Germinal center (tissue), 1 donor: ENCODE measurements around the gene ODF4.

Experiments used
- DNase-seq: peaks from one replicate; pipeline ENCODE4 v3.0.0; 2012; ENCODE audit warnings: mixed read lengths, low spot score

ODF4 gene

DNA sequence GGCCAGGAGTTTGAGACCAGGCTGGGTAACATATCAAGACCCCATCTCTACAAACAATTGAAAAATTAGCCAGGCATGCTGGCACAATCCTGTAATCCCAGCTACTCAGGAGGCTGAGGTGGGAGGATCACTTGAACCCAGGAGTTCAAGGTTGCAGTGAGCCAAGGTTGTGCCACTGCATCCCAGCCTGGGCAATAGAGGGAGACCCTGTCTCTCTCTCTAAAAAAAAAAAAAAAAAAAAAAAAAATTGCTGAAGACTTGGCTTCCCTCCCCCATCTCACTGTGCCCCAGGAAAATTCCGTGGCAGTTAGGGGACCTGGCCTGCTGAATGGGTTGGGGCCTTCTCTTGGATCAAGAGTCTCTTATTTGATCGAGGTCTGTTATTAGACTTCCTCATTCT is at the start of gene ODF4:
Gene ODF4, plus strand, starts transcription at position 301 of the 400 bp plus-strand sequence. CDS start 212 bp downstream, outside the sequence.
- DNase-seq, result no peak

DNA sequence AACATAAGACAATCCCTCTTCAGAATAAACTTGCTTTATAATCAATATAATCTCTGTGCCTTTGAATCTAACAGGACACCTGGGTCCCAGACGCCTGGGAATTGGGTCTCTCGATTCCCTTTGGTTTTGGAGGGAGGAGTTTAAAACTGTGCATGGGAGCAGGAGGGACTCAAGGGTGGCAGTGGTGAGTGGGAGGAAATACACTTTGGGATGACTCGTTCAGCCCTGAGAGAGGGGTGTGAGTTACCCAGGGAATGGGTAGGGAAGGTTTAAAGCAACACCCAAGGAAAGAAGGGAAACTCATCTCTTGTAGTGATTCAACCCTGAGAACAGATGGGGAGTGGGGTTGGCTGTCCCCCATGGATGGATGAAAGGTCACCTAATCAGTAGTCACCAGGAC is 49.6 kb upstream of the ODF4 start:
- no peak for DNase-seq

DNA sequence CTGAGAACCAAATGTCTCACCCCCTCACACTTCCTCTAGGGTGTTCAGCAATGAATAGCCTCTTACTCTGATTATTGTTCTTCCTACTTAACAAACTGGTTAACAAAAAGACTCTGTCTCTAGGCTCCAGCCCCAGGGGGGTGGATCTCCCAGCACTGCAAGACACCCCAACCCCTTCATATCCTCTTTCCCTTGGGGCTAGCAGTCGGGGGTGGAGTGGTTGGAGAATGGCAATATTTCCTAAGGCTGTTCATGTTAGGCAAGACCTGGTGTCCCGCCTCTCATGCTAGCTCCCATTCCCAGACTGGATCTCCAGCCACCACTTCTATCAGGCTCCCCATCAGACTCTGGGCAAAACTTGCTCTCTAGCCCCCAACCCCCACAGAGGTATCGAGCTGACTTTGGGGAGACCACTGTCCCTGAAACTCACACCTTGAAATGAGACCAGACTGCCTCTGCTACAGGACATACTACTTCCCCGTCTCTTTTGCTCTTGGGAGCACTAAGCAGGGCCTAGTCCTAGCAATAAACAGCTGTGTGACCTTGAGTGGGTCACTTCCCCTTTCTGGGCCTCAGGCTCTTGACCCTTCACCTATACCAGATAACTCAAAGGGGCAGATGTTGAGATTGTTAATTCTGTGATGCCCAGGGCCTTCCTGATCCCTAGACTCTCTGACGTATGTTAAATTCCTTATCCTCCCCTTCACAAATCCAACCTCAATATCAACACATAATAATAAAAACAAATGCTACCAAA is 46.8 kb upstream of the ODF4 start:
- DNase-seq, result no peak

DNA sequence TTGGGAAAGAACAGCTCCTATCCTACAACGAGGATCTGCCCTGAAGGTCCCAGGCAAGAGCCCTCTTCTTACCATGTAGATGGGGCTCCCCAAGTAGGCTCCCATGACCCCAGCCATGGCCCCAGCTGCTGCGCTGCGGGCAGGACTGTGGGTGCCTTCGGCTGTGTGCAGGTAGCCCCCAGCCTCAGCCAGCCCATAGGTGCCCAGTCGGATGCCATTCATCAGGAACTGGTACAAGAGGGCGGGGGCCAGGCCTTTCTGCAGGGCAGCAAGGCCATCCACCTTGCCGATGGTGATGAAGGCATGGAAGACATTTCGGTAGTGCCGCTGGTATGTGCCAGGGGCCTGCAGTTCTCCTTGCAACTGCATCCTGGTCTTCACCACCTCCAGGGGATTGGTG is 45.3 kb upstream of the ODF4 start:
- no peak for DNase-seq

GRCh38 chr17:8294814-8295316 is 44.8 kb upstream of the ODF4 start:
- no peak for DNase-seq

DNA sequence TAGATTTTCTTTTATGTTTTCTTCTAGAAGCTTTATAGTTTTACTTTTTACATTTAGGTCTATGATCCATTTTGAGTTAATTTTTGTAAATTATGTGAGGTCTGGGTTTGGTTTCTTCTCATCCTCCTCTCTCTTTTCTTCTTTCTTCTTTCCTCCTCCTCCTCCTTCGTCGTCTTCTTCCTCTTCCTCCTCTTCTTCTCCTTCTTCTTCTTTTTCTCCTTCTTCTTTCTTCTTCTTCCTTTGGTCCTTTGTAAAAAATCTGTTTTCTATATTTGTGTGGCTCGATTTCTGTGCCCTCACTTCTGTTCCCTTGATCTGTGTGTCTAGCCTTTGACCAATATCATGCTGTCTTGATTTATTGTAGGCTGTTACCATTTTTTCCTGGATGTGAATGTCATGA is 39.4 kb upstream of the ODF4 start:
- DNase-seq, result no peak

- peak; percentile 84 for DNase-seq
These were observed 38.9 kb upstream of the ODF4 start for GRCh38 chr17:8300627-8301242.

DNA sequence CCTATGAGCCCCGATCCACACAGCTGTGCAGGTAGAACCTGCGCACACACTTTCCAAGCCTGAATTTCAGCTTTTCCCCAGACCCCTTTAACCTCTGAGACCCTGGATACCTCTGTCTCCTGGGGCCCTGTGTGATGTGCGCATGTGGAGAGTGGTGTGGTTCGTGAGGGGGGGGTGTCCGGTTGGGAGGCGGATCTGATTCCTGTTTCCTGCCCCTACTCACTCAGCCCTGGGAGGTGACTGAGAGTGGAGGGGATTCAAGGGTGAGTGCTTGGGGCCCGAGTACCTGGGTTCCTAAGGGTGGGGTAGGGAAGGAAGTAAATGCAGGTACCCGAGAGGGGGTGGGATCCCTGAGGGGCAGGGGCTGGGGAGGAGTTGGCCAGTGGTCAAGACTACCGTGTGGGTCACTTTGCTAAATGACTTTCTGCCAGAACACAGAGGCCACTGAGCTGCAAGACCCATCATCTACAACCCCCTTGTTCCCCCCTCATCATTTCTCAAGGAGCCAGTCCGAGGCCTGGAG is 29.0 kb upstream of the ODF4 start:
- DNase-seq, result no peak

DNA sequence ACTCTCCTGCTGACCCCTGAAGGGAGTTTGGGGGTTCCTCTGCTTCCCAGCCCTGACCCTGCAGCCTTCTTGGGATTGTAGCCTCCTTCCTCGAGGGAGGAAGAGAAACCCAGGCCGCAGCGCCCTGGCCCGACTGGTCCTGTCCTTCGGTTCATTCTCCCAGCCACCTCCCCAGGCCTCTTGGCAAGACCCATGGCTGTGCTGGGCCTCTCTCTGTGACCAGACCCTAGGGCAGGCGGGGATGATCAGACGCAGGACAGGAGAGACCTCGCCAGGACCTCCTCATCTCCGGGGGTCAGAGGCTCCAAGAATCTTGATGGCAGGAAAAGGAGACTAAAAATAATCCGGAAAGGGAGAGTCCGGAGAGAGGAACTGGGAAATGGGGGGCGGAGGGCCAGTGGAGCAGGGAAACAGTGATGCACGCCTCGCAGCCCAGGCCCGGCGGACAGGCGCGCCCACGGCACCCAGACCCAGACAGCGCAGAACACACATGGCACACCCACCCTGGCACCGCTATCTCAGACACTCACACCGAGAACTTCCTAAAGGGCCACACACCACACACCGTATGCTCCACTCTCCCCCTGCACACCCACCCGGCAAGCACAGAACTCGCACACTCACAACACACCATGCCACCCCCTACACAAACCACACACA is 28.4 kb upstream of the ODF4 start:
- no peak for DNase-seq

DNA sequence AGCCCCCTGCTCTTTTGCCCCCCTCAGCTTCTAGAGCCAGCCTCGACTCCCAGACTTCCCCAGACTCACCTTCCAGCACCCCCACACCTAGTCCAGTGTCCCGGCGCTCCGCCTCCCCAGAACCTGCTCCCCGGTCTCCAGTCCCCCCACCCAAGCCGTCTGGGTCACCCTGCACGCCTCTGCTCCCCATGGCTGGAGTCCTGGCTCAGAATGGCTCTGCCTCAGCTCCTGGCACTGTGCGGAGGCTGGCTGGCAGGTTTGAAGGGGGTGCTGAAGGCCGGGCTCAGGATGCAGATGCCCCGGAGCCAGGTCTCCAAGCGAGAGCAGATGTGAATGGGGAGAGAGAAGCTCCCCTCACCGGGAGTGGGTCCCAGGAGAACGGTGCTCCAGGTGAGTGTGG is 27.4 kb upstream of the ODF4 start:
- no peak for DNase-seq

DNA sequence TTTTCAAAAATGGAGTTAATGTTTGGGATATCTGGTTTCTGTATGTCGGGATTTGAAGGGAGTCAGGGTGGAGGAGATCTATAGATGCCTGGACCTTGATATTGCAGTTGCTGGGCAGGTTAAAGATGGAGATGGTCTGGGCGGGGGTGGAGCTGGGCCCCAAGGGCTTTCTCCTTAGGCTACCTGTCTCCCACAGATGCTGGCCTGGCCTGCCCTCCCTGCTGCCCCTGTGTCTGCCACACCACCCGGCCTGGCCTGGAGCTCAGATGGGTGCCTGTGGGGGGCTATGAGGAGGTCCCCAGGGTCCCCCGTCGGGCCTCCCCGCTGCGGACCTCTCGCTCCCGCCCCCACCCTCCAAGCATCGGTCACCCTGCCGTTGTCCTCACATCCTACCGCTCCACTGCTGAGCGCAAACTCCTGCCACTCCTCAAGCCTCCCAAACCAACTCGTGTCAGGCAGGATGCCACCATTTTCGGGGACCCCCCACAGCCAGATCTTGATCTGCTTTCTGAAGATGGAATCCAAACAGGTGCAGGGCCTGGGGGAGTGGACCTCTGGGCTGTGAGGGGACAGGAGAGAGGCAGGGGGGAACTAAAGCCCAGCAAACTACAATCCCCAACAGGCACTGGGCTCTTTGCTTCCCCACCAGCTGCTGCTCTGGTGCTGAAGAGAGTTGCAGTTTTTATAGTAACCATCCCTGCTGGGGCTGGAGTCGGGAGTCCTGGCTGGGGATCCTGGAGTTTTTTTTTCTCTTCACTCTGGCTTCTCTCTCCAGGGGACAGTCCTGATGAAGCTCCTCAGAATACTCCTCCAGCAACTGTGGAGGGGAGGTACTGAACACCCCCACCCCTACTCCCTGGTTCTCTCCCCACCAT is 26.7 kb upstream of the ODF4 start:
- no peak for DNase-seq

- no peak for DNase-seq
These were observed 24.6 kb upstream of the ODF4 start for GRCh38 chr17:8314797-8315763.

- no peak for DNase-seq
These were observed 23.8 kb upstream of the ODF4 start for GRCh38 chr17:8315764-8316217.

DNA sequence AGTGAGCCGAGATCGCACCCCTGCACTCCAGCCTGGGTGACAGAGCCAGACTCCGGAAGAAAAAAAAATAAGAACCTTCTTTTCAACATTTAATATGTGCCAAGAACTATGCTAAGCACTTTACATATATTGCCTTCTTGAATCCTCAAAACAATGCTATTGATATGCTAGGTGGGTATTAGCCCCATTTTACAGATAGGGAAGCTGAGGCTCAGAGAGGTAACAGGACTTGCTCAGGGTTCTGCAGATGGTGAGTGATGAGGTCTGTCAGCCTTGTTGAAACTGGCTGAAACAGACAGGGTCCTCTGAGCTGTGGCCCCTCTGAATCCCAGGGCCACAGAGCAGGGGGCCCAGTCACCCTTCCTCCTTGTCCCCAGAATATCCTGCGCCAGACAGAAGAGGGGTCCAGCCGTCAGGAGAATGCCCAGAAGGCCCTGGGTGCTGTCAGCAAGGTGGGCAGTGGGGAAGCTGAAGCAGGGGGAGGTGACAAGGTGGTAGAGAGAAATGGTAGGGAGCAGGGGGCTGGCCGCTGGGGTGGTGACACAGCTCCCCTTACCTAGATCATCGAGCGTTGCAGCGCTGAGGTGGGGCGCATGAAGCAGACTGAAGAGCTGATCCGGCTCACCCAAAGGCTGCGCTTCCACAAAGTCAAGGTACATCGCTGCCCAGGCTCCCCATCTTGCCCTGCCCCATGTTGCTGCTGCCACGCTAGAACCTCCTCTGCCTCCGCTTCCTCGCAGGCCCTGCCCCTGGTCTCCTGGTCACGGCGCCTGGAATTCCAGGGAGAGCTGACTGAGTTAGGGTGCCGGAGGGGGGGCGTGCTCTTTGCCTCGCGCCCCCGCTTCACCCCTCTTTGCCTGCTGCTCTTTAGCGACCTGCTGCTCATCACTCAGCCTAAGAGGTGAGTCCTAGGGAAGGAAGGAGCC is 21.4 kb upstream of the ODF4 start:
- DNase-seq, result no peak

DNA sequence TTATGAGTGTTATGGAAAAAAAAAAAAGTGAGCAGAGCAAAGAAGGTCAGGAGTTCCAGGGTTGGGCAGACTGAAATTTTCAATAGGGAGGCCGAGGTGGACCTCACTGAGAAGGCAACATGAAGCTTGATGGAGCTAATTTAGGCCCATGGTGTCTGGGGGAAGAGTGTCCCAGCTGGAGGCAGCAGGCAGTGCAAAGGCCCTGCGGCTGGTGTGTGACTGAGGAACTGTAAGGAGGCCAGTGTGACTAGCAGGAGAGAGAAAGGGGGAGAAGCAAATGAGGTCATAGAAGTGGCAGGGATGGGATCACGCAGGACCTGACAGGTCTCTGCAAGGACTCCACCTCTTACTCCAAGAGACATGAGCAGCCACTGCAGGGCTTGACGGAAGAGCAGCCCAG is 19.4 kb upstream of the ODF4 start:
- DNase-seq, result no peak

GRCh38 chr17:8320990-8321389 is 18.6 kb upstream of the ODF4 start:
- no peak for DNase-seq

GRCh38 chr17:8322061-8322460 is 17.6 kb upstream of the ODF4 start:
- no peak for DNase-seq

- DNase-seq, result no peak
These were observed 15.5 kb upstream of the ODF4 start for GRCh38 chr17:8324132-8324531.

DNA sequence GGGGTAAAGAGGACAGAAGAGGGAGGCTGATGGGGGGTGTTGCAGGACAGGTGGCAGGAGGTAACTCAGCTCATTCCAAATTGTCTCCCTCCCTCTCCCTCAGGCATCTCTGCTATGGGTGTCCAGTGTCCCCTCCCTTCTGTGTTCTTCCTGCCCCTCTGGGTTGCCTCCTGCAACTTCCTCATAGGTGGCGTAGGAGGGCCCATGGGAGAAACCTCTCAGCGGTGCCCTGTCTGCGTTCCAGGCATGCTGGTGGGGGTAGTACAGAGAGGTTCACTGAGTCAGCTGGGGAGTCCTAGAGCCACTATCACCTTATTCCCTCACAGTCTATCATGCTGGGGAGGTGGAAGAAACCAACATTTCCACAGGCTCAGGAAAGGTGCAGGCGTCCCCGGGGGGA is 14.7 kb upstream of the ODF4 start:
- DNase-seq, result no peak
